Activated naive CD8-positive, alpha-beta T cell treated with anti-CD3 and anti-CD28 coated beads for 36 hours (primary cell): Measurements from ENCODE around the gene UFSP2. TPM values are rescaled to one million over a fixed set of nuclear protein-coding genes. Genes with fewer than 3 reads are reported as not detected.
"Not testable (repeated sequence)": the region's sequence is repeated elsewhere in the genome, so short reads cannot be mapped to it uniquely, and the experiment has no call there.

Experiments
- DNase-seq: peaks from one replicate; pipeline ENCODE4 v3.0.0; 2021
- H3K27ac Mint-ChIP-seq: one replicate; pipeline ENCODE4 v1.8.0; 2022; ENCODE audit warnings: mild to moderate bottlenecking, moderate library complexity, mixed read lengths
- H3K27me3 Mint-ChIP-seq: one replicate; pipeline ENCODE4 v1.8.0; 2022; ENCODE audit warnings: mild to moderate bottlenecking, mixed read lengths
- H3K36me3 Mint-ChIP-seq: one replicate; pipeline ENCODE4 v1.8.0; 2021; ENCODE audit warnings: mild to moderate bottlenecking, mixed read lengths
- H3K4me1 Mint-ChIP-seq: one replicate; pipeline ENCODE4 v1.8.0; 2021; ENCODE audit warnings: mixed read lengths
- H3K4me3 Mint-ChIP-seq: one replicate; pipeline ENCODE4 v1.8.0; 2022; ENCODE audit warnings: mild to moderate bottlenecking, moderate library complexity, mixed read lengths
- H3K9me3 Mint-ChIP-seq: one replicate; pipeline ENCODE4 v1.8.0; 2022; ENCODE audit warnings: mixed read lengths
- total RNA-seq, 2 experiments: library from RNA; stranded (reverse); gene quantifications; one replicate each; pipeline ENCODE4 v1.2.3, GENCODE V29; 2021

UFSP2 gene
- total RNA-seq, 2 experiments from 2014 or later: 25.6 to 27.2 TPM

DNA sequence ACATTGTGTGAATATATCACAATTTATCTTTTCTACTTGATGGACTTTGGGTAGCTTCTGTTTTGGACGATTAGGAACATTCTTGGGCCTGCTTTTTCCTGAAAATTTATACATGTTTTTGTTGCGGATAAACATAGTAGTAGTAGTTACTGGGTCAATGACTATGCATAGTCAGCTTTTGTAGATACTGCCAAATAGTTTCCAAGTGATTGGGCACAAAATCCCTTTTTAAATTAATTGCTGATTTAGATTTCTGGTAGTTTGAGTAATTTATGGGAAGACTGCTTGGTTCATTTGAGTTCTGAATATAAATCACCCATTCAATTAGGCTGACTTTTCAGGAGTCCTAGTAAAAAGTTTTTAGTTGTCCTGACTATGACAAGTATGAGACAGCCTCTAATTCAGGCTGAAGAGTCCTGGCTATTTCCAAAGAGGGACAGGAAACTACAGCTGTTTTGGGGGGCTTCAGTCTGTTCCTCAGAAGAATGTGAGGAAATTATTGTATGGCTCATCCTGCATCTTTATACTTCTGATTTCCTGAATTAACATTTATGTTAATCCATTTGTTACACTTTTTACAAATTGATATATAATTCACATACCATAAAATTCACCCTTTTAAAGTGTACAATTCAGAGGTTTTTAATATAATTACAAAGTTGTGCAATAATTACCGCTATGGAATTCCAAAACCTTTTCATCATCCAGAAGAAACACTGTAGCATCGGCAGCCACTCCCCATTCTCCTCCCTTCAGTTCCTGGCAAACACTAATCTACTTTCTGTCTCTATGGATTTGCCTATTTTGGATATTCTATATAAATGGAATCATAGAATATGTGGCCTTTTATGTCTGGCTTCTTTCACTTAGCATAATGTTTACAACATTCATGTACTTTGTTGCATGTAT lies 44.2 kb downstream of the UFSP2 start:
- Mint-ChIP-seq H3K9me3 (peaks cover 9% of the 10 kb centered on the region), H3K4me1 (peaks cover 12% of the 10 kb centered on the region), H3K4me3 (no peak overlapping the region), H3K27ac (no peak overlapping the region), H3K36me3 (peaks cover 31% of the 10 kb centered on the region), H3K27me3 (peaks cover 27% of the 10 kb centered on the region)
- no peak for DNase-seq

DNA sequence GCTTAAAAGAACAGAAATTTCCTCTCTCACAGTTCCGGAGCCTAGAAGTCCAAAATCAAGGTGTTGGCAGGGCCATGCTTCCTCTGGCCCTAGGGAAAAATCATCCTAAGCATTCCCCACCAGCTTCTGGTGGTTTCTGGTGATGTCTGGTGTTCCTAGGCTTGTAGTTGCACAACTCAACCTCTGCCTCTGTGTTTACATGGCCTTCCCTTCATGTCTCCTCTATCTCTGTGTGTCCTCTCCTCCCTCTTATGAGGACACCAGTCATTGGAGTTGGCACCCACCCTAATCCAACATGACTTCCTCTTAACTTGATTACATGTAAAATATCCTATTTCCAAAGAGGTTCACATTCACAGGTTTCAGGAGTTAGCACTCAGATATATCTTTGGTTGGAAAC lies 45.4 kb downstream of the UFSP2 start:
- Mint-ChIP-seq H3K27me3 (peaks cover 22% of the 10 kb centered on the region), H3K4me3 (no peak overlapping the region), H3K9me3 (peaks cover 9% of the 10 kb centered on the region), H3K36me3 (peaks cover 32% of the 10 kb centered on the region), H3K4me1 (peaks cover 11% of the 10 kb centered on the region), H3K27ac (no peak overlapping the region)
- DNase-seq: no peak

DNA sequence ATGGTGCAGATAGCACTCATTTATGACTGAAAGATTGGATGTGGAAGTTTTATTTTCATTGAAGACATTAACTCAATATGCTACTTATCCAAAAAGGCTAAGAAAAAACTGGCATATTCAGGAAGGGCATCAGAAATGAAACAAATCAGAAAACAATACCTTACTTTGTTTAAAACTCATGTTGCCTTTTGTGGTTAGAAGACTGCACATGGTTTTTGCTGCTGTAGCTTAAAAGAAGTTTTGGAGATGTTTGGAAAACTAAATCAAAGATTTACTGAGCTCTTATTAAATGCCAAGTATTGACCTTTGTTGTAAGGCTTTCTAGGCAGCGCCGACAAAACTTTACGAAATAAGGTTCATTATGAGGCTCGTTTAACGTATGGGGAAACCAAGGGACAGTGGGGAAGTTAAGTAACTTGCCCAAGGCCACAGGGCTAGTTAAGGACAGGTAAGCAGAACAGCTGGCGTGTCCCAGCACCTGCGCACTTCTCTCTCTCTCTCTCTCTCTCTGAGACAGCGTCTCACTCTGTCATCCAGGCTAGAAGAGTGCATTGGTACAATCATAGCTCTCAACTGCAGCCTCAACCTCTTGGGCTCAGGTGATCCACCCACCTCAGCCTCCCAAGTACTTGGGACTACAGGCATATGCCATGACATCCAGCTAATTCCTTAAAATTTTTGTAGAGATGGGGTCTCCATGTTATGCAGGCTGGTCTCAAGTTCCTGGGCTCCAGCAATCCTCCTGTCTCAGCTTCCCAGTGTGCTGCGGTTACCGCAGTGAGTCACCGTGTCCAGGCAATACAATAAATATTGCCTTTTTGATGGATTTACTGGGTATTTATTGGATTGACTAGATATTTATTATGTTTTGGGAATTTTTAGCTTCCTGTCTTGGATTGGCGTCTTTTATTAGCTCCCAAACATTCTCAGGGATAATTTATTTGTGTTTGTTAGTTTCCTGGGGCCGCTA lies 46.2 kb downstream of the UFSP2 start:
- H3K36me3 Mint-ChIP-seq: peaks cover 32% of the 10 kb centered on the region
- no peak for DNase-seq
- H3K27me3 Mint-ChIP-seq: peaks cover 15% of the 10 kb centered on the region
- H3K4me3 Mint-ChIP-seq: no peak overlapping the region
- peaks cover 9% of the 10 kb centered on the region for H3K9me3 Mint-ChIP-seq
- peaks cover 5% of the 10 kb centered on the region for H3K4me1 Mint-ChIP-seq
- no peak overlapping the region for H3K27ac Mint-ChIP-seq

DNA sequence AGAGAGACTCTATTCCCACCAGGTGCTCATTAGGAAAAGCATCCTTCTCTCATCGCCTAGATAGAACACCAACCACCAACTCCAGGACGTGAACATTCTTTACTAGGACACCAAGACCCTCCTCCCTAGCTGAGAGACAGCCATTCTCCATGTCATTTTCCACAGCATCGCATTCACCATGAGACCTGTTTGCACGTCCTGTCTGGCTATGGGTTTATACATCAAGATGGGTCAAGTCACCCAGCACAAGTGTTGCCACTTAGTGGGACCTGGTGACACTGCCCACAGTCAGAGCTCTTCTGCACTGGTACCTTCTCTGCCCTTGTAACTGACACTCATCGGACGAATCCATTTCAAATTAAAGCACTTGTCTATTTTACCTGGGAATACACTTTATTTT lies 47.5 kb downstream of the UFSP2 start:
- Mint-ChIP-seq H3K27ac (no peak overlapping the region), H3K27me3 (peaks cover 3% of the 10 kb centered on the region), H3K9me3 (peaks cover 9% of the 10 kb centered on the region), H3K4me3 (no peak overlapping the region), H3K4me1 (no peaks in the 10 kb centered on the region), H3K36me3 (peaks cover 28% of the 10 kb centered on the region)
- no peak for DNase-seq

DNA sequence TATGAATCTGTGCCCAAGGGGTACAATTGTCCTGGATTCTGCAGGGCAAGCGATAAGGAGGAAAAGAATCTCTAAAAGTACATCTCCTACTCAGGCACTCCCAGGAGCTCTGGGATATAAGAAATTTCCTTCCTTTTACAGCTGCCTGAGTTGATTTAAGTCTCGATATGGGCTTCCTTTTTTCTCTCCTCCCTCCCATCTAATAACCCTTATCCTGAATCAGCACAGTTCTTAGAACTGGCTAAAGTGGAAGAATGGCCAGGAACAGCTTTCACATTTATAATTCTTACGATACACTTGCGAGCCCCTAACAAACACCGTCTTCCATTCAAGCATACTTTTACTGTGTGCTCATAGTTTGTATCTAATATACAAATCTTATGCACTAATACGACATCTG lies 51.2 kb downstream of the UFSP2 start:
- no peaks in the 10 kb centered on the region for H3K4me1 Mint-ChIP-seq
- no peaks in the 10 kb centered on the region for H3K27me3 Mint-ChIP-seq
- no peaks in the 10 kb centered on the region for H3K9me3 Mint-ChIP-seq
- H3K4me3 Mint-ChIP-seq: no peak overlapping the region
- no peak for DNase-seq
- no peak overlapping the region for H3K27ac Mint-ChIP-seq
- H3K36me3 Mint-ChIP-seq: peaks cover 13% of the 10 kb centered on the region

DNA sequence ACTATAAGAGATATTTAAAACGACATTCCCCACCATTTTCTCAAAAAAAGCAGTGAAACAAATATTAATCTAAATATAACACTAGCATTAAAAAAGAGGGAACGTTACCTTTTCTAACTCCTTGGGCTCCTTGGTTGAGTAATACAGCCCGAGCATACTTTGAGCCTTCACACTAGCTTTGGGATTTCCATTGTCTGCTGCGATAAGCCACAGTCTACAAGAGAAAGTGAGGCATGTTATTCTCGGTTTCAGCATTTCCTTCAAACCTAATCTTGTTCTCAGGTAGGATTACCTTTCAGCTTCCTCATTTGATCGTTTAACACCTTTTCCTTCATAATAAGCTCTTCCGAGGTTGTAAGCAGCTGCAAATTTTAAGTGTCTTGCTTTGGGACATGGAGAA lies 51.7 kb downstream of the UFSP2 start:
- H3K4me1 Mint-ChIP-seq: no peaks in the 10 kb centered on the region
- no peak overlapping the region for H3K27ac Mint-ChIP-seq
- H3K36me3 Mint-ChIP-seq: peaks cover 13% of the 10 kb centered on the region
- H3K9me3 Mint-ChIP-seq: no peaks in the 10 kb centered on the region
- H3K27me3 Mint-ChIP-seq: no peaks in the 10 kb centered on the region
- no peak for DNase-seq
- no peak overlapping the region for H3K4me3 Mint-ChIP-seq

DNA sequence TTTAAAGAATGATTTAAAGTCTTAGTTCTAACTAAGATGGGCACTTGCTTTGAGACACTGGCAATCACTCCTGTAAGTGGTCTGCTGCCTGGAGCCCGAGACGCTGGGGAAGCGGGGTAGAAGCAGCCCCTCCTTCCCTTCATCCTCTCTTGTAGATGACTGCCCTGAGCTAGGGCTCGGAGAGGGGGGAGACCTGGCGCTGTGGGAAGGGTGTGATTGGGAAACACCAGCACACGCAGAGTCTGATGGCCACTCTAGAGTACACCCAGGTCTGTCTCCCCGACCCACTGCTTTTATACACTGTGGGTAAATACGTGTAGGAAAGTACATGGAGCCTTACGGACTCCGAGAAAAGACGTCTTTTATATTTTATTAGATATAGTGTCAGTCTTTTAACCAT lies 54.1 kb downstream of the UFSP2 start:
- H3K36me3 Mint-ChIP-seq: peaks cover 2% of the 10 kb centered on the region
- DNase-seq: no peak
- H3K4me3 Mint-ChIP-seq: no peak overlapping the region
- no peak overlapping the region for H3K27ac Mint-ChIP-seq
- no peaks in the 10 kb centered on the region for H3K27me3 Mint-ChIP-seq
- H3K4me1 Mint-ChIP-seq: no peaks in the 10 kb centered on the region
- H3K9me3 Mint-ChIP-seq: no peaks in the 10 kb centered on the region

DNA sequence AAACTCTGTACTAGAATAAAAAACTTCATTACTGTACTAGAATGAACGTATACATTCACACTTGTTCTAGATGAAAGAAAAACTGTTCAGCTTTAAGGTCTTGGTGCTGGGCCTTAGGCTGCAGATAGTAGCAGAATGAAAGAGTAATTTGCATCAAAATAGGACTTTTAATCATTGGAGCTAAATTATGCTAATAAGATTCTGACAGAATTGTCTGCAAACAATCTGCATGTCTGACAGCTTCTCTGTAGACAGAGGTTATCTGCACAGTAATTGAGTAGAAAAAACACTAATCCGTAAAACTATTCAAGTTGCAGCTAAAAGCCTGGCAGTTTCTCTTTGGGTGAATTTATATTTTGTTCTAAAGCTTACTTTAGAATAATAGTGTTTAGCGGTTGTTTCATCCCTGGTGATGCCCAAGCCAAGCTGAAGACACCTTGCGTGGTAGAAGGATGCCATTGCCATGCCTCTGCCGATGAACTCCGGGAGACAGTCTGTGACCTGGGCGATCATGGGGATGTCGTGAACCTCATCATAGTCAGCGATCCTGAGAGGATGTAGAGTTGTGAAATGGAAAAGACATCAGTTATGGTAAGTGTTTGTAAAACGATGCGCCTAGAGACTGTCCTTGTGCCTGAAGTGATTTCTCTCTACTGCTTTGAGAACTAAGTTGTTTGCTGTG lies 55.4 kb downstream of the UFSP2 start:
- Mint-ChIP-seq H3K27ac (no peak overlapping the region), H3K9me3 (no peaks in the 10 kb centered on the region), H3K4me1 (no peaks in the 10 kb centered on the region), H3K36me3 (no peaks in the 10 kb centered on the region), H3K27me3 (no peaks in the 10 kb centered on the region), H3K4me3 (no peak overlapping the region)
- no peak for DNase-seq

DNA sequence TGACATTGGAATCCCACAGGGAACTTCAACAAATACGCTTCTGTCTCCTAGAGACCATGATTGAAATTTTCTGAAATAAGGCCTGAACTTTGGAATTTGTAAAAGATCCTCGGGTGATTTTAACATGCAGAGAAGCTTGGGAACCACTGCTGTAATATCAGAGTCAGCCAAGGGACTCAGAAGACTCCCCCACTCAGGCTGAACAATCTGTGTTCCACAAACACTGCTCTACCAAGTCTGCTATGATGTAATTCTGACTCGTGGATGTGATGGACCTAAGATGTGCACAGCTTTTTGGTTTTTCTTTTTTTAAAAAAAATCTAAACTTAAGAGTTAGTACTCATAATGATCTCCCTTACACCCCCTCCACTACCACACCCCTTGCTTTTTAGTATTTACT lies 56.0 kb downstream of the UFSP2 start:
- no peak overlapping the region for H3K27ac Mint-ChIP-seq
- DNase-seq: no peak
- no peak overlapping the region for H3K4me3 Mint-ChIP-seq
- no peaks in the 10 kb centered on the region for H3K27me3 Mint-ChIP-seq
- H3K9me3 Mint-ChIP-seq: no peaks in the 10 kb centered on the region
- H3K36me3 Mint-ChIP-seq: no peaks in the 10 kb centered on the region
- no peaks in the 10 kb centered on the region for H3K4me1 Mint-ChIP-seq

DNA sequence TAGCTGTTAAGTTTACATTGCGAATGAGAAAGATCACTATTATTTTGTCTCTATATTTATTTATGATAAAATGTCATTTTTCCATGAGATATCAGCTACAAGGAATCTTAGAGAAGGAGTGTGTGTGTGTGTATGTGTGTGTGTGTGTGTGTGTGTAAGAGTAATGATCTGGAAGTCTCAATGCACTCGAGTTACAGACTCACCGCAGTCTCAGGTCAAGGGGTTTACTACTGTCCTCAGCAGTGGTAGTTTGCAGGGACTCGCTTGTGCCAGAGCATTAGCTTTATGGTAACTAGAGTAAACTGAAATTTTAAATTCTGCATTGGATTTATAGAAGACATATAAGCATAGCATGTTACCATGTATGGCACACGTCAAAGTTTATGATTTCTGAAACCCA lies 60.9 kb downstream of the UFSP2 start:
- Mint-ChIP-seq H3K27me3 (no peaks in the 10 kb centered on the region), H3K9me3 (no peaks in the 10 kb centered on the region), H3K4me1 (no peaks in the 10 kb centered on the region), H3K36me3 (peaks cover 2% of the 10 kb centered on the region), H3K27ac (no peak overlapping the region), H3K4me3 (no peak overlapping the region)
- DNase-seq: no peak

DNA sequence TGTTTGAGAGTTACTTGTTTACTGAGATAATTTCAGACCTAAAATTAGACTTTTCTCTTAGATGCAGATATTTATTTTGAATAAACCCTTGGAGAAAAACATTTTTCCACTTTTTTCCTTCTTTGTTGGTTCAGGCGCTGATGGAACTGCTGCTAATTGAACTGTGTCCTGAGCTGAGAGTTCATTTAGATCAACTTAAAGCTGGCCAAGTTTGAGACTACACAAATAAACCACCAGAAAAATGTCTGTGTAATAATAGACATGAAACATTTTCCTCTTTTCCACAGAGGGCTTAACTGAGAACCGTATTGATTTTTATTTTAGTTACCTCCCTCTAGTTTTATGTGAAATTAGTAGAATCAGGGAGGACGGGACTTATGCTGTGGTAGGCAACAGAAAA lies 62.5 kb downstream of the UFSP2 start:
- Mint-ChIP-seq H3K9me3 (no peaks in the 10 kb centered on the region), H3K4me1 (no peaks in the 10 kb centered on the region), H3K27me3 (no peaks in the 10 kb centered on the region), H3K27ac (no peak overlapping the region), H3K4me3 (no peak overlapping the region), H3K36me3 (peaks cover 3% of the 10 kb centered on the region)
- DNase-seq: no peak

DNA sequence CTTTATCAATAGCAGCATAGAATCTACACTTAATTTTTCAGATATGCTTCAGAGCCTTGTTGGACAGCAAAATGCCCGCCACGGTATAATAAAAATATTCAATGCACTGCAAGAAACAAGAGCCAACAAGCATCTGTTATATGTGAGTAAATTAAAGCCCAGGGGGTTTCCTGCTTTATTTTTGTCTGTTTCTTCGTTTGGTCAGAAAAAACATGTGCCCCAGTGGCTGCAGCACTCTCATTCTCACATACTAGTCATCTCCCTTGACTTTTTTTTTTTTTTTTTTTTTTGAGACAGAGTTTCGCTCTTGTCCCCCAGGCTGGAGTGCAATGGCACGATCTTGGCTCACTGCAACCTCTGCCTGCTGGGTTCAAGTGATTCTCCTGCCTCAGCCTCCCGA lies 63.2 kb downstream of the UFSP2 start:
- H3K36me3 Mint-ChIP-seq, H3K4me3 Mint-ChIP-seq, DNase-seq, H3K9me3 Mint-ChIP-seq, H3K27me3 Mint-ChIP-seq, H3K4me1 Mint-ChIP-seq, H3K27ac Mint-ChIP-seq: not testable (repeated sequence)

DNA sequence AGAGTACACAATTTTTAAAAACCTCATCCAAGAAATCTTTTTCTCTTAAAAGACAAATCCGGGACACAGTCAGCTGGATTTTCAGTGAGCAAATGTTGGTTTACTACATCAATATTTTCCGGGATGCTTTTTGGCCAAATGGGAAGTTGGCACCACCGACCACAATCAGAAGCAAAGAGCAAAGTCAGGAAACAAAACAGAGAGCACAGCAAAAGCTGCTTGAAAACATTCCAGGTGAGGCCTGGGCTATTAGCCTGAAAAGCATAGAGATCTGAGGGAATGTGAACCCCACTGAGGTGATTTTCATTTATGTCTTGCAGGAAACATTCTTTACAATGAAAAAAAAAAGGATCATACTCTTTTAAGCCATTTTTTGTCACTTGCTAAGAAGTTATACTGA lies 63.9 kb downstream of the UFSP2 start:
- Mint-ChIP-seq H3K27ac (no peak overlapping the region), H3K36me3 (peaks cover 9% of the 10 kb centered on the region), H3K4me3 (no peak overlapping the region), H3K4me1 (peaks cover 8% of the 10 kb centered on the region), H3K9me3 (no peaks in the 10 kb centered on the region), H3K27me3 (no peaks in the 10 kb centered on the region)
- DNase-seq: no peak

DNA sequence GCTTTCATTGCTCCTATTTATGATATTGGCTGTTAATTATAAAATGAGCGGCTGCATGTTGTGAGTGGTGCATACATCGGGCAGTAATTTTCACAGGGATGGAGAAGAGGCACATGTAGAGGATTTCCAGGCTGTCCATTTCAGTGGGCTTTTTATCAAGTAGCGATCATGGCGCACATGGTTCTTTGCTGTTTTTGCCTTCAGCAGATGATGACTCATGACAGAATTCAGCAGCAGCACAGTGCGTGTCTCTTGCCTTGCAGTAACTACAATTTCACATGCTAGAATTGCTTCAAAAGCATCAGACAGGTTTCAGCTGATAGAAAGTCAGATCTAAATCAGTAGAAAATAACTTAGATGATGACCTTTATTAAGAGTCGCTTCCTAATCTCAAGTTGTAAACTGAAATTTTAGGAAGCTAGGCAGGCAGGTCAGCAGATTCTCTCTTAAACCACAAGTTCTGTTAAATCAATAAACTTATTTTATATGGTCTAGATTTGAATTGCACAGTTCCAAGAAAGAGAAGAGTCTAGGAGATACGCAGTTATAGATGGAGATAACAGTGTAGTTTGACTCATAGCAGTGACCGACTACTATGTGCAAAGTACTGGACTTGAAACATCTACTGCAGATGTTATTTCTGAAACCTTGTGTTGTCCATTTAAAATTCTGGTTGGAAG lies 65.9 kb downstream of the UFSP2 start:
- Mint-ChIP-seq H3K27me3 (no peaks in the 10 kb centered on the region), H3K36me3 (peaks cover 9% of the 10 kb centered on the region), H3K4me1 (peaks cover 8% of the 10 kb centered on the region), H3K27ac (no peak overlapping the region), H3K9me3 (no peaks in the 10 kb centered on the region), H3K4me3 (no peak overlapping the region)
- DNase-seq: no peak
